Rectal smooth muscle tissue (tissue), 1 donor: ENCODE results near the gene TRIM58.

Source experiments
- H3K27ac ChIP-seq: one replicate; pipeline ENCODE4 v1.7.0; 2013; ENCODE audit warnings: low read depth, low read length, inconsistent platforms
- H3K27me3 ChIP-seq: one replicate; pipeline ENCODE4 v1.7.0; 2013; ENCODE audit warnings: low read length; ENCODE audit not compliant: control insufficient read depth, insufficient read depth
- H3K36me3 ChIP-seq: one replicate; pipeline ENCODE4 v1.7.0; 2013; ENCODE audit warnings: low read length; ENCODE audit not compliant: control insufficient read depth, insufficient read depth
- H3K4me1 ChIP-seq: one replicate; pipeline ENCODE4 v1.7.0; 2013; ENCODE audit warnings: low read length; ENCODE audit not compliant: control insufficient read depth, insufficient read depth
- H3K4me3 ChIP-seq: one replicate; pipeline ENCODE4 v1.7.0; 2013; ENCODE audit warnings: low read length
- H3K9ac ChIP-seq: one replicate; pipeline ENCODE4 v1.7.0; 2013; ENCODE audit warnings: low read length

TRIM58 gene

DNA sequence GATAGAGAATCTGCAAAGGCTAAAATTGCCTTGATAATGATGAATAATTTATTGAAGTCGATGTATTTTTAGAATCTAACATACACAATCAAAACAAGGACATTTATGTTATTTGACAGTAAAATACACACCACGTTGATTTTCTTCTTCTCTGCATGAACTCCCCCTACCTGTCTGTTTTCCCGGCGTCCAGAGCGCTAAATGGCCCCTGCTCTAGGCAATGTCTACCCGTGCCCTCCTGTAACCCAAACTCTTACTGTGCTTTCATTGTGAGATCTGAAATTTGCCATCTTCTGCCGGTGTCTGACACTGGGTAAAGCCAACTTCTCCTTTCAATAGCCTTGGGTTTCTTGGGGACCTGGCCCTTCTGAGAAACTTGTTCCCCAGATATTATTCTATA is 8.6 kb upstream of the TRIM58 start:
- Histone ChIP-seq H3K36me3 (no peaks in the 10 kb centered on the region), H3K9ac (no peak overlapping the region), H3K27ac (no peak overlapping the region), H3K4me3 (no peak overlapping the region), H3K4me1 (no peaks in the 10 kb centered on the region), H3K27me3 (no peaks in the 10 kb centered on the region)

DNA sequence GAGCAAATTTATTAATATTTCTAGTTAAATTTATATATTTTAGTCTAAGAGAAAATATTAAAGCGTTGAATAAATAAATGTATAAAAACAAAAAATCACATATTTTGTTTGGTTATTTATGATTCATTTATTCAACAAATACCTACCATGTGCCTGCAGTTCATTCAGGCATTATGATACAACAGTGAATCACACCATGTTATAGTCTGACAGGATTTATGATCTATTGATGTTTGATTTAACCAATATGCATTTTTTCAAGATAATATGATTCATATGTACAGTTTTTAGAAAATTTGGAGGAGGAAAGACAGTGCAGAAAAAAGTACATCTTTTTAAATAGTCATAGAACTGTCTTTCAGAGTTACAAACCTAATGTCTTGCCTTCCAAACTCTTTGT is 7.4 kb upstream of the TRIM58 start:
- H3K27me3 ChIP-seq: no peaks in the 10 kb centered on the region
- H3K9ac ChIP-seq: no peak overlapping the region
- no peaks in the 10 kb centered on the region for H3K4me1 ChIP-seq
- no peaks in the 10 kb centered on the region for H3K36me3 ChIP-seq
- H3K4me3 ChIP-seq: no peak overlapping the region
- no peak overlapping the region for H3K27ac ChIP-seq

DNA sequence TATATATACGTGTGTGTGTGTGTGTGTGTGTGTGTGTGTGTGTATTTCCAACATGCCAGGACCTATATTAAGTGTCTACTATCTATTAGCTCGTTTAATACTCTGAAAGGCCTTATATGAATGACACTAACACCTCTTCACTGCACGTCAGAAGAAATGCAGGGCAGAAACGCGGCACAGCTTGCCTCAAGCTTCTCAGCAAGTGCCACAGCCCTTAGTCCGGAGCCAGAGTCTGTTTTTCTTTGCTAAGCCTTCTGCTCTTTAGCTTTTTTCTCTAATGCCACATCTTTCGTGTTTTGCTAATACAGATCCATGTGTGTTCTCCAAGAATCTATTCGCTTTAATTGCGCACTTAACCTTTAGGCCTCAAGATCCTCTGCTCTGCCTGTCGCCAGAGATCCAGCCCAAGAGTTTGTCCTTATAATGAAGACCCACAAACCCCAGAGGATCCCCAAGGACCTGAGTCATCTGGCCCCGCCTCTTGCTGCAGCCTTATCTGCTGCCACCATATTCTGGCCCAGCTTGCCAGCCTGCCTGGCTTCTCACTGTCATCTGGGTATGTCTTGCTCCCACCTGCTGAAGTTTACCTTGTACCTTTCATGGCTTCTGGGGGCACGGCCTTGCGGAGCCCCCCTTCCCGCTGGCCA is 2.0 kb upstream of the TRIM58 start:
- Histone ChIP-seq H3K9ac (no peak overlapping the region), H3K36me3 (no peaks in the 10 kb centered on the region), H3K4me1 (no peaks in the 10 kb centered on the region), H3K27me3 (no peaks in the 10 kb centered on the region), H3K4me3 (no peak overlapping the region), H3K27ac (no peak overlapping the region)

DNA sequence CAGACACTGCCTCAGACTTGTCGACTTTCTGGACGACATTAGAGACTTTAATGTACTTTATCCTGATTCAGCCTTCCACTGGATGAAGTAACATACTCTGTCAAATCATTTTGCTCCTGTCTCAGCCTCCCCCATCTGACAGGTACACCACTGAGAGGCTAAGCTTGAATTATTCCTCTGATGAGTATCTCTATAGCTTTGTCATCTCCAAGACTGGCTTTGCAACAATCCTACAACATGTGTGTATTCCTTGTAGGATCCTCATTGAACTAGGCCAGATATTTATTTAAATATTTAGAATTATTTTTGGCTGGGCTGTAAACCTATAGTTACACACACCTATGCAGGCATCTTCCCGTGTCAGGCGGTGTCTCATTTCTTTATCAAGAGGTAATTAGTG is 1.1 kb upstream of the TRIM58 start:
- H3K4me3 ChIP-seq: no peak overlapping the region
- no peak overlapping the region for H3K9ac ChIP-seq
- no peaks in the 10 kb centered on the region for H3K36me3 ChIP-seq
- no peaks in the 10 kb centered on the region for H3K4me1 ChIP-seq
- no peak overlapping the region for H3K27ac ChIP-seq
- H3K27me3 ChIP-seq: no peaks in the 10 kb centered on the region

DNA sequence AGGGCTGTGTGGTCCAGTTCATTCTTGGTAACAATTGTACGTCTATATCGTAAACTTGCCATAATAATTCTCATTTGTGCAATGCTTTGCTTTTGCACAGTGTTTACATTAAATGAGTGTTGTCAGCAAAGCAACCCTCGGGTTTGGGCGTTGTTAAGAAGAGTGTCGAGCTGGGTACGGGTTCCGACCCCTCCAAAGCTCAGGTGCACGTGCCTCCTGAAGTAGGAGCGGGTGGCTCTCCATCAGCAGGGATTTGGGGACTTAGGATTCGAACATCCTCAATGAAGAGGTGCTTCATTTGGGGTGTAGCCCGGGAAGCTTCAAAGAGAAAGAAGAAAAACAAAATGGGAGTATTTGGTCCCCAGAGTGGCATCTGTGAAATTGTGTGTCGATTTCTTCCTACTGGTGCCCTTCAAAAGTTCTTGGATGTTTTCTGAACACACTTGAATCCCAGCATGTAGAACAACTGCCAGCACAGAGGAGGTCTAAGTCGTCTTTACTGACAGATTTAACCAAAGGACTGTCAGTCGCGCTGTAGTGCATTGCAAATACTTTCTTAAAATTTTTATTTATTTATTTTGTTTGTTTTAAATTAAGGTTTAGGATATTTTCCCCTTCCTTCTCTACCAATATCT is 1.1 kb downstream of the TRIM58 start:
- H3K27me3 ChIP-seq: no peaks in the 10 kb centered on the region
- peak overlapping the region; percentile 32 for H3K4me3 ChIP-seq
- no peak overlapping the region for H3K27ac ChIP-seq
- H3K9ac ChIP-seq: no peak overlapping the region
- no peaks in the 10 kb centered on the region for H3K4me1 ChIP-seq
- H3K36me3 ChIP-seq: no peaks in the 10 kb centered on the region

DNA sequence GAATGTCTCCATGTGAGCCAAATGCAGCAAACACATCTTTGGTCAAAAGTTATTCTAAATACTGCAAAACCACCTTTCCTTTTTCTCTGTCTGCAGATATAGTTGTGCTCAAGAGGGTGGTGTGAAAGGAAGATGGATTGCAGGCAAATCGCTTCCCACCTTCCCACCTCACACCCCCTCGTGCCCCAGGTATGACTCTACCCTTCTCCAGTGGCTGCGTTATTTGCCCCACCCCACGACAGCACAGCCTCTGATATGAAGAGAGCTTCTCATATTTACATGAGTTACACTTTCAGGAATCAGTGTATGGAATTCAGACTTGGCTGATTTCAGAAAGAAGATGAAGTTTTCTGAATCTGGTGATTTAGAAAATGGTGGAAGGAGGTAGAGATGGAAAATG is 5.8 kb downstream of the TRIM58 start:
- H3K36me3 ChIP-seq: no peaks in the 10 kb centered on the region
- H3K27ac ChIP-seq: no peak overlapping the region
- H3K9ac ChIP-seq: no peak overlapping the region
- no peaks in the 10 kb centered on the region for H3K27me3 ChIP-seq
- no peaks in the 10 kb centered on the region for H3K4me1 ChIP-seq
- H3K4me3 ChIP-seq: no peak overlapping the region

DNA sequence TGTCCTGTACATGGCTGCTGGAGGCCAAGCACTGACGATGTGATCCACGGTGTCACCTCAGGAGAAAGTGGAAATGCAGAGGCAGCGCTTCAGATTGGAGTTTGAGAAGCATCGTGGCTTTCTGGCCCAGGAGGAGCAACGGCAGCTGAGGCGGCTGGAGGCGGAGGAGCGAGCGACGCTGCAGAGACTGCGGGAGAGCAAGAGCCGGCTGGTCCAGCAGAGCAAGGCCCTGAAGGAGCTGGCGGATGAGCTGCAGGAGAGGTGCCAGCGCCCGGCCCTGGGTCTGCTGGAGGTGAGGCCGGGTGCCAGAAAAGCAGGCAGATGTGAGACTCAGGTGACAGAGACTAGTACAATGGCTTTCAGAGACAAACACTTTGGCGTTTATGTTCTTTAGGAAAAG is 7.7 kb downstream of the TRIM58 start:
- Histone ChIP-seq H3K27me3 (no peaks in the 10 kb centered on the region), H3K9ac (no peak overlapping the region), H3K4me1 (no peaks in the 10 kb centered on the region), H3K36me3 (no peaks in the 10 kb centered on the region), H3K4me3 (no peak overlapping the region), H3K27ac (no peak overlapping the region)

DNA sequence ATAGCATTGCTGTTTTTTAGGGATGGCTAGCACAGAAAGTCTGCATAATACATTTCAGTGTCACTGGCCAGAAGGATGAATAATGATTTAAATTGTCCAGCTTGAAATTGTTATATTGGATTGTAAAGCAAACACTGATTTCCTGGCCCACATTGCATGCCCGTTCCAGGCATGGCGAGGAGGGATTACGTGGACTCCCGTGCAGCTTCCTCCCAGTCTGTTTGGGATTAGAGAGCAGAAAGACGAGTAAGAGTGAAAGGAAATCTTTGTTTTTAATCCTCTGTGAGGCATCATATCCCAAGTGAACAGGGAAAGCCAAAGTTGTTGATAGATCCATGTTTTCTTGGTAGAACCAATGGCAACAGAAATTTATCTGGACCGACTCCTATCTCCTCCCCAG is 8.4 kb downstream of the TRIM58 start:
- H3K36me3 ChIP-seq: no peaks in the 10 kb centered on the region
- H3K9ac ChIP-seq: no peak overlapping the region
- no peaks in the 10 kb centered on the region for H3K27me3 ChIP-seq
- H3K4me1 ChIP-seq: no peaks in the 10 kb centered on the region
- no peak overlapping the region for H3K27ac ChIP-seq
- no peak overlapping the region for H3K4me3 ChIP-seq

DNA sequence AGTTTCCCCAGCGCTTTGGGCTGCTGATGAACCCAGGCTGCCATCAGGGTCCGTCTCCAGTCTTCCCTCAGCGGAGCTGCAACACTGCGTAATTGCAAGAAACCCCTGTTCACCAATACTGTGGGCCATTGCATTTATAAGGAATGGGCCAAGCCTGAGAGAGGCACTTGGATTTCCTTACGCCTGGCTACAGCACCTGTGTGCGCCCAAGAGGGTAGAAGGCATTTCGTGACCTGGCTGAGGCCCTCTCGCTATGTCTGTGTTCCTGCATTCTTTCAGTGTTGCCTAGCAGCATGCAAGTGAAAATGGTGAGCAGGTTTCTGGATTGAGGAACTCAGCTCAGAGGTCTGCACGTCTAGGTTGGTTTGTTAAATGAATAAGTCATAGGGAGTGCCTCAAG is 26.4 kb downstream of the TRIM58 start:
- Histone ChIP-seq H3K4me3 (no peak overlapping the region), H3K27ac (no peak overlapping the region), H3K9ac (no peak overlapping the region), H3K36me3 (no peaks in the 10 kb centered on the region), H3K27me3 (no peaks in the 10 kb centered on the region), H3K4me1 (no peaks in the 10 kb centered on the region)

DNA sequence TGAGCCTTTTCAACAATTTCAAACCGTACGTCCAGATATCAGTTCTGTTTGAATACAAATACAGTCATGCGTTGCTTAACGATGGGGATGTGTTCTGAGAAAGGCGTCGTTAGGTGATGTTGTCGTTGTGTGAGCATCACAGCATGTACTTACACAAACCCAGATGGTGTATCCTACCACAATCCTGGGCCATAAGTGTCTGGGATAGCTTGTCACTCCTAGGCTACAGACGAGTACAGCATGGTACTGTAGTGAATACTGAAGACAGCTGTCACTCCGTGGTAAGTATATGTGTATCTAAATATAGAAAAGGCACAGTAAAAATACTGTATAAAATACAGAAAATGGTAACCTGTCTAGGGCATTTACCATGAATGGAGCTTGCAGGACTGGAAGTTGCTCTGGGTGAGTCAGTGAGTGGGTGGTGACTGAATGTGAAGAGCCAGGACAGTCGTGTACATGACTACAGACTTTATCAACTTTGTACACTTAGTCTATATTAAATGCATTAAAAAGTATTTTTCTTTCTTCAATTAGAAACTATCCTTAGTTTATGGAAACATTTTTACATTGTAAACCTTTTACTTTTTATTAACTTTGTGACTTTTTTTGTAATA is 27.9 kb downstream of the TRIM58 start:
- no peak overlapping the region for H3K9ac ChIP-seq
- H3K27me3 ChIP-seq: no peaks in the 10 kb centered on the region
- H3K4me3 ChIP-seq: no peak overlapping the region
- no peaks in the 10 kb centered on the region for H3K4me1 ChIP-seq
- no peaks in the 10 kb centered on the region for H3K36me3 ChIP-seq
- no peak overlapping the region for H3K27ac ChIP-seq

DNA sequence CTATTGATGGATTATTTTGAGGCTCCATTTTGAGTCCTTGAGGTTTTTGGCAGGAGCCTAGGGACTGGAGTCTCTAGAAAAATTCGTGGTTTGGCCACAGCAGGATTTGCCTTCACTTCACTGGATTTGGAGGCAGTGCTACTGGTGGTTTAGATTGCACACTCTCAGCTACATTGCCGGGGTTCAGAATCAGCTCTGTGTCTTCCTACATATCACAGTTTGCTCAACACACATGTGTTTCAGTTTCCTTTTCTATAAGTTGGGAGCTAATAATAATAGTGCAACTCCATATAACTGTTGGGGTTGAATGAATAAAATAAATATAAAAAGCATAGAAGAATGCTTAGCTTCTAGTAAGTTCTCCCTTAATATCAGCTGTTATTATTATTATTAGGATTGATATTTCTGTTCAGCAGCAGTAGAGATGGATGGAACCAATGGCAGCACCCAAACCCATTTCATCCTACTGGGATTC is 38.2 kb downstream of the TRIM58 start, which contains the start of gene OR2W3:
TSS of gene OR2W3 (plus strand) at position 425 of the 475 bp plus-strand sequence. CDS start at position 425, 0 bp downstream.
- Histone ChIP-seq H3K27ac (no peak within 1 kb of the TSS), H3K4me3 (no peak within 1 kb of the TSS), H3K9ac (no peak within 1 kb of the TSS), H3K36me3 (no peaks in the 10 kb centered on the region), H3K27me3 (no peaks in the 10 kb centered on the region), H3K4me1 (no peaks in the 10 kb centered on the region)

DNA sequence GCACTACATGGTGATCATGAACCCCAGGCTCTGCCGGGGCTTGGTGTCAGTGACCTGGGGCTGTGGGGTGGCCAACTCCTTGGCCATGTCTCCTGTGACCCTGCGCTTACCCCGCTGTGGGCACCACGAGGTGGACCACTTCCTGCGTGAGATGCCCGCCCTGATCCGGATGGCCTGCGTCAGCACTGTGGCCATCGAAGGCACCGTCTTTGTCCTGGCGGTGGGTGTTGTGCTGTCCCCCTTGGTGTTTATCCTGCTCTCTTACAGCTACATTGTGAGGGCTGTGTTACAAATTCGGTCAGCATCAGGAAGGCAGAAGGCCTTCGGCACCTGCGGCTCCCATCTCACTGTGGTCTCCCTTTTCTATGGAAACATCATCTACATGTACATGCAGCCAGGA is 39.0 kb downstream of the TRIM58 start:
- no peak overlapping the region for H3K27ac ChIP-seq
- H3K9ac ChIP-seq: no peak overlapping the region
- H3K27me3 ChIP-seq: no peaks in the 10 kb centered on the region
- no peaks in the 10 kb centered on the region for H3K36me3 ChIP-seq
- H3K4me3 ChIP-seq: no peak overlapping the region
- no peaks in the 10 kb centered on the region for H3K4me1 ChIP-seq

DNA sequence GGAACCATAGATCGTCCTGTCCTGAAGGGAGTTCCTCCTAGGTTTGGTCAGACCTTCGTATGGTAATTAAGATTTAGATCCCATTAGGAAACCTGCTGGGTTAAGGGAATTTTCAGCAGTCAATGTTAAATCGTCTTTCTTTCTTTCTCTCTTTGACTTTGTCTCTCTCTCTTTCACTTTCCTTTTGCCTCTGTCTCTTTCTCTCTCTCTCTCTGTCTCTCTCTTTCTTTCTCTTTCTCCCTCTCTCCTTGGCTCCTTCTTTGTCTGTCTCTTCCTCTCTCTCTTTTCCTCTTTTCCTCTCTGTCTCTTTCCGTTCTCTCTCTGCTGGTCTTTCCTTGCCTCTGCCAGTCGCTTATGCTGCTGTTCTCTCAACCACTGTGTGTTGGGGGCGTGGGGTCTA is 47.1 kb downstream of the TRIM58 start:
- Histone ChIP-seq H3K27me3 (no peaks in the 10 kb centered on the region), H3K27ac (no peak overlapping the region), H3K9ac (no peak overlapping the region), H3K4me3 (no peak overlapping the region), H3K36me3 (no peaks in the 10 kb centered on the region), H3K4me1 (no peaks in the 10 kb centered on the region)
